Measurements from ENCODE around the gene CD6.

The CD6 gene

DNA sequence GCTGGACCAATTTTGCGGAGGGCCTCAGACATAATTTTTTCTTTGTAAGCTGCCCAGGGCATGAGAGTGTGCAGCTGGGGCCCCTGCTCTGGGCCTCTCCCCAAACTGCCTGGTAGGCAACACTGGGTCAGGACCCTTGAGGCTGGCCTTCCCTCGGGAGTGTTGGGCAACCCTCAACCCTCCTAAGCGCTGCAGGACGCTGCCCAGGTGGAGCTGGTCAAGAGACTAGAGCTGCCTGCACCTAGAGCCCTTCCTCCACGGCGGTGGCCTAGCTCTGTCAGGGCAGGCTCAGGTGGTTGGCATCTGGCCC lies 47.7 kb upstream of the CD6 start:
- peak overlapping the region; percentile 5; the same call in 1 of the 2 replicates for H3K4me3 ChIP-seq (ENCODE audit: low read depth, low read length)
- no peaks in the 10 kb centered on the region for H3K4me1 ChIP-seq (ENCODE audit: control insufficient read depth, insufficient read depth, low read length)
- ChIA-PET POLR2A (interaction anchor here (1.2 to 1.7 kb wide), 2 partner anchors 9 to 18 kb away, joined by 4 to 22 read pairs; partner anchors contain the start of genes PRPF19 and TMEM109), CTCF (interaction anchor here (1.2 kb wide), 1 partner anchor 93 kb away, joined by 3 read pairs; no protein-coding TSS in a partner anchor)
- H3K36me3 ChIP-seq (ENCODE audit: control insufficient read depth in 2 of 2, insufficient read depth in 1 of 2, low read length in 2 of 2), result peaks cover 0 to 71% of the 10 kb centered on the region in 2 experiments; a peak in 1 of 3 replicates
- H3K9me3 ChIP-seq (ENCODE audit: control insufficient read depth, insufficient read depth, low read depth, low read length), result no peaks in the 10 kb centered on the region
- TF ChIP-seq ZNF561 (tag by site-specific recombination; IDR thresholded peaks at IDR 0.05; ENCODE audit: borderline replicate concordance) (no peak), ZNF514 (tag by site-specific recombination; IDR thresholded peaks at IDR 0.05) (no peak), ZNF221 (tag by site-specific recombination; IDR thresholded peaks at IDR 0.05; ENCODE audit: borderline replicate concordance) (no peak), ZNF529 (tag by site-specific recombination; IDR thresholded peaks at IDR 0.05; ENCODE audit: insufficient replicate concordance) (no peak)
- no peak overlapping the region for H3K27ac ChIP-seq (ENCODE audit: extremely low read depth, low read depth, low read length)

DNA sequence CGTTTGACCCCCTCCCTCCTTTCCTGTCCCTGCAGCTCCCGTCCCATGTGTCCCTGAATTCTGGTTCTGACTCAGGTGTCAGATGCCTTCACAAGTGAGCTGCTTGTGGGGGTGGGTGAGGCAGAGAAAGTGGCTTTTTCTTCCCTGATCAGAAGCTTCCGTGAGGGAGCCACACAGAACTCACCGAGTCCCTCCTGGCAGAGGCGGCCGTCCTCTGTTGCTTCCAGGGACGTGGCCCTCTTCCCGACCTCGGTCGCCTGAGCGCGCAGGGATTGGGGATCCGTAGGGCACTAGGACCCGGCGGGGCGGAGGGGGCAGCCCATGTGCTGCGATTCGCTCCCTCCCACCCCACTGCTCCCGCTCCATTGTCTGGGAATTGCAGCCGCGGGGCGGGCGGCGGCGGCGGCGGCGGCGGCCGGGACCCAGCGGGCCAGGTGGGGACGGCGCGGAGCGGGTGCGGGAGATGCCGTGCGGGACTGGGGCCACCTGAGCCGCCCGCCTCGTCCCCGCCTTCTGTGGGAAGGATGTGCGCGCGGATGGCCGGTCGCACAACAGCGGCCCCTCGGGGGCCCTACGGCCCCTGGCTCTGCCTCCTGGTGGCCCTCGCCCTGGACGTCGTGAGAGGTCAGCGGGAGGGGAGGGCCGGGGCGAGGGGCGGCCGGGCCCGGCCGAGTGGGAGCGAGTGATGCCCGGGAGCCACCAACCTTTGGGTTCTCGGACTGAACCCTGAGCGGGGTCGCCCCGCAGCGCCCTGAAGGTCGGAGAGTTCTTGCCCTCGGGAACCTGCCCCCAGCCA lies 47.2 kb upstream of the CD6 start, which contains the start of gene TMEM132A:
TSS of gene TMEM132A (plus strand) at position 351 of the 796 bp plus-strand sequence. CDS start at position 525, 174 bp downstream.
- H3K4me1 ChIP-seq (ENCODE audit: control insufficient read depth, insufficient read depth, low read length), result no peaks in the 10 kb centered on the region
- peak within 1 kb of the TSS; percentile 72 for H3K4me3 ChIP-seq (ENCODE audit: low read depth, low read length)
- H3K27ac ChIP-seq (ENCODE audit: extremely low read depth, low read depth, low read length), result peak within 1 kb of the TSS; percentile 46; the same call in 1 of the 2 replicates
- H3K9me3 ChIP-seq (ENCODE audit: control insufficient read depth, insufficient read depth, low read depth, low read length), result no peaks in the 10 kb centered on the region
- peaks cover 0 to 72% of the 10 kb centered on the region in 2 experiments; a peak in 1 of 3 replicates for H3K36me3 ChIP-seq (ENCODE audit: control insufficient read depth in 2 of 2, insufficient read depth in 1 of 2, low read length in 2 of 2)
- ChIA-PET CTCF (interaction anchor here (1.2 kb wide), 1 partner anchor 94 kb away, joined by 3 read pairs; no protein-coding TSS in a partner anchor), POLR2A (interaction anchor here (1.2 to 1.7 kb wide), 2 partner anchors 10 to 18 kb away, joined by 4 to 22 read pairs; partner anchors contain the start of genes PRPF19 and TMEM109)
- no peak for TF ChIP-seq ZNF341 (tag by site-specific recombination; IDR thresholded peaks at IDR 0.05; ENCODE audit: low read depth)
- TF ChIP-seq, protein P1, sequence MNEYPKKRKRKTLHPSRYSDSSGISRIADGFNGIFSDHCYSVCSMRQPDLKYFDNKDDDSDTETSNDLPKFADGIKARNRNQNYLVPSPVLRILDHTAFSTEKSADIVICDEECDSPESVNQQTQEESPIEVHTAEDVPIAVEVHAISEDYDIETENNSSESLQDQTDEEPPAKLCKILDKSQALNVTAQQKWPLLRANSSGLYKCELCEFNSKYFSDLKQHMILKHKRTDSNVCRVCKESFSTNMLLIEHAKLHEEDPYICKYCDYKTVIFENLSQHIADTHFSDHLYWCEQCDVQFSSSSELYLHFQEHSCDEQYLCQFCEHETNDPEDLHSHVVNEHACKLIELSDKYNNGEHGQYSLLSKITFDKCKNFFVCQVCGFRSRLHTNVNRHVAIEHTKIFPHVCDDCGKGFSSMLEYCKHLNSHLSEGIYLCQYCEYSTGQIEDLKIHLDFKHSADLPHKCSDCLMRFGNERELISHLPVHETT (tag by site-specific recombination; IDR thresholded peaks at IDR 0.05), result peak; percentile 43; the same call in 1 of the 2 replicates
- TF ChIP-seq ZNF501 (tag by site-specific recombination; IDR thresholded peaks at IDR 0.05), result peak; percentile 65; the same call in 1 of the 2 replicates
- 0 out of 2 replicates have a peak, but pooled peaks have one; percentile 19 for TF ChIP-seq ZNF2 (tag by site-specific recombination; IDR thresholded peaks at IDR 0.05)
- TF ChIP-seq, protein P2, sequence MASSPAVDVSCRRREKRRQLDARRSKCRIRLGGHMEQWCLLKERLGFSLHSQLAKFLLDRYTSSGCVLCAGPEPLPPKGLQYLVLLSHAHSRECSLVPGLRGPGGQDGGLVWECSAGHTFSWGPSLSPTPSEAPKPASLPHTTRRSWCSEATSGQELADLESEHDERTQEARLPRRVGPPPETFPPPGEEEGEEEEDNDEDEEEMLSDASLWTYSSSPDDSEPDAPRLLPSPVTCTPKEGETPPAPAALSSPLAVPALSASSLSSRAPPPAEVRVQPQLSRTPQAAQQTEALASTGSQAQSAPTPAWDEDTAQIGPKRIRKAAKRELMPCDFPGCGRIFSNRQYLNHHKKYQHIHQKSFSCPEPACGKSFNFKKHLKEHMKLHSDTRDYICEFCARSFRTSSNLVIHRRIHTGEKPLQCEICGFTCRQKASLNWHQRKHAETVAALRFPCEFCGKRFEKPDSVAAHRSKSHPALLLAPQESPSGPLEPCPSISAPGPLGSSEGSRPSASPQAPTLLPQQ (tag by site-specific recombination; IDR thresholded peaks at IDR 0.05), result no peak
- peak; percentile 53; the same call in 1 of the 2 replicates for TF ChIP-seq ZFP37 (tag by site-specific recombination; IDR thresholded peaks at IDR 0.05)
- TF ChIP-seq ZNF404 (tag by site-specific recombination; IDR thresholded peaks at IDR 0.05), result no peak
- TF ChIP-seq, protein P3, sequence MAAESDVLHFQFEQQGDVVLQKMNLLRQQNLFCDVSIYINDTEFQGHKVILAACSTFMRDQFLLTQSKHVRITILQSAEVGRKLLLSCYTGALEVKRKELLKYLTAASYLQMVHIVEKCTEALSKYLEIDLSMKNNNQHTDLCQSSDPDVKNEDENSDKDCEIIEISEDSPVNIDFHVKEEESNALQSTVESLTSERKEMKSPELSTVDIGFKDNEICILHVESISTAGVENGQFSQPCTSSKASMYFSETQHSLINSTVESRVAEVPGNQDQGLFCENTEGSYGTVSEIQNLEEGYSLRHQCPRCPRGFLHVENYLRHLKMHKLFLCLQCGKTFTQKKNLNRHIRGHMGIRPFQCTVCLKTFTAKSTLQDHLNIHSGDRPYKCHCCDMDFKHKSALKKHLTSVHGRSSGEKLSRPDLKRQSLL (tag by site-specific recombination; IDR thresholded peaks at IDR 0.05), result peak; percentile 17; the same call in 1 of the 2 replicates
- peak; percentile 47; the same call in 1 of the 2 replicates for TF ChIP-seq YY1 (tag by site-specific recombination; IDR thresholded peaks at IDR 0.05)
- TF ChIP-seq ZSCAN30 (tag by site-specific recombination; IDR thresholded peaks at IDR 0.05), result peak; percentile 35; the same call in 1 of the 2 replicates
- TF ChIP-seq YY2 (tag by site-specific recombination; IDR thresholded peaks at IDR 0.05), result no peak
- TF ChIP-seq, protein P4, sequence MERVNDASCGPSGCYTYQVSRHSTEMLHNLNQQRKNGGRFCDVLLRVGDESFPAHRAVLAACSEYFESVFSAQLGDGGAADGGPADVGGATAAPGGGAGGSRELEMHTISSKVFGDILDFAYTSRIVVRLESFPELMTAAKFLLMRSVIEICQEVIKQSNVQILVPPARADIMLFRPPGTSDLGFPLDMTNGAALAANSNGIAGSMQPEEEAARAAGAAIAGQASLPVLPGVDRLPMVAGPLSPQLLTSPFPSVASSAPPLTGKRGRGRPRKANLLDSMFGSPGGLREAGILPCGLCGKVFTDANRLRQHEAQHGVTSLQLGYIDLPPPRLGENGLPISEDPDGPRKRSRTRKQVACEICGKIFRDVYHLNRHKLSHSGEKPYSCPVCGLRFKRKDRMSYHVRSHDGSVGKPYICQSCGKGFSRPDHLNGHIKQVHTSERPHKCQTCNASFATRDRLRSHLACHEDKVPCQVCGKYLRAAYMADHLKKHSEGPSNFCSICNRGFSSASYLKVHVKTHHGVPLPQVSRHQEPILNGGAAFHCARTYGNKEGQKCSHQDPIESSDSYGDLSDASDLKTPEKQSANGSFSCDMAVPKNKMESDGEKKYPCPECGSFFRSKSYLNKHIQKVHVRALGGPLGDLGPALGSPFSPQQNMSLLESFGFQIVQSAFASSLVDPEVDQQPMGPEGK (tag by site-specific recombination; IDR thresholded peaks at IDR 0.05), result no peak
- no peak for TF ChIP-seq ZNF654 (tag by site-specific recombination; IDR thresholded peaks at IDR 0.05; ENCODE audit: low read depth)
- no peak for TF ChIP-seq ZNF792 (tag by site-specific recombination; IDR thresholded peaks at IDR 0.05)
- TF ChIP-seq GLIS1 (tag by site-specific recombination; IDR thresholded peaks at IDR 0.05), result 0 out of 2 replicates have a peak, but pooled peaks have one; percentile 17
- TF ChIP-seq, protein P5, sequence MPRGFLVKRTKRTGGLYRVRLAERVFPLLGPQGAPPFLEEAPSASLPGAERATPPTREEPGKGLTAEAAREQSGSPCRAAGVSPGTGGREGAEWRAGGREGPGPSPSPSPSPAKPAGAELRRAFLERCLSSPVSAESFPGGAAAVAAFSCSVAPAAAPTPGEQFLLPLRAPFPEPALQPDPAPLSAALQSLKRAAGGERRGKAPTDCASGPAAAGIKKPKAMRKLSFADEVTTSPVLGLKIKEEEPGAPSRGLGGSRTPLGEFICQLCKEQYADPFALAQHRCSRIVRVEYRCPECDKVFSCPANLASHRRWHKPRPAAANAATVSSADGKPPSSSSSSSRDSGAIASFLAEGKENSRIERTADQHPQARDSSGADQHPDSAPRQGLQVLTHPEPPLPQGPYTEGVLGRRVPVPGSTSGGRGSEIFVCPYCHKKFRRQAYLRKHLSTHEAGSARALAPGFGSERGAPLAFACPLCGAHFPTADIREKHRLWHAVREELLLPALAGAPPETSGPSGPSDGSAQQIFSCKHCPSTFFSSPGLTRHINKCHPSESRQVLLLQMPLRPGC (tag by site-specific recombination; IDR thresholded peaks at IDR 0.05), result 0 out of 2 replicates have a peak, but pooled peaks have one; percentile 58
- TF ChIP-seq SP7 (tag by site-specific recombination; IDR thresholded peaks at IDR 0.05), result peak; percentile 47; the same call in 1 of the 2 replicates
- TF ChIP-seq ZNF670 (tag by site-specific recombination; IDR thresholded peaks at IDR 0.05; ENCODE audit: low read depth), result no peak
- peak; percentile 92; the same call in 1 of the 2 replicates for TF ChIP-seq TRIM28 (IDR thresholded peaks at IDR 0.05; ENCODE audit: borderline replicate concordance, low read length)
- TF ChIP-seq, protein P6, sequence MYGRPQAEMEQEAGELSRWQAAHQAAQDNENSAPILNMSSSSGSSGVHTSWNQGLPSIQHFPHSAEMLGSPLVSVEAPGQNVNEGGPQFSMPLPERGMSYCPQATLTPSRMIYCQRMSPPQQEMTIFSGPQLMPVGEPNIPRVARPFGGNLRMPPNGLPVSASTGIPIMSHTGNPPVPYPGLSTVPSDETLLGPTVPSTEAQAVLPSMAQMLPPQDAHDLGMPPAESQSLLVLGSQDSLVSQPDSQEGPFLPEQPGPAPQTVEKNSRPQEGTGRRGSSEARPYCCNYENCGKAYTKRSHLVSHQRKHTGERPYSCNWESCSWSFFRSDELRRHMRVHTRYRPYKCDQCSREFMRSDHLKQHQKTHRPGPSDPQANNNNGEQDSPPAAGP (tag by site-specific recombination; IDR thresholded peaks at IDR 0.05), result peak; percentile 61; the same call in 1 of the 2 replicates

All from HEK293 (cell line).